ENCODE data around the gene NLRC3.

Gene NLRC3

GRCh38 chr16:3490911-3491629, 86.1 kb downstream of the NLRC3 start:
- Histone ChIP-seq H3K27ac (ENCODE audit: low read depth, low read length) (no peak overlapping the region), H3K9ac (ENCODE audit: low read depth, low read length) (no peak overlapping the region), H3K4me3 (ENCODE audit: low read length) (no peak overlapping the region), H3K4me1 (ENCODE audit: insufficient read depth, low read length) (no peaks in the 10 kb centered on the region), H3K36me3 (ENCODE audit: insufficient read depth, low read length) (peaks cover 2% of the 10 kb centered on the region; the same call in 1 of the 2 replicates), H3K27me3 (ENCODE audit: insufficient read depth, low read length) (no peaks in the 10 kb centered on the region), H3K9me3 (ENCODE audit: insufficient read depth, low read depth, low read length) (no peaks in the 10 kb centered on the region)
- 87% methylated on average over 16 of the region's 17 CpGs for WGBS

Measured in HUES64 (cell line).